Measurements from ENCODE around the gene VPS35L. TPM values are rescaled to one million over a fixed set of nuclear protein-coding genes. Genes with fewer than 3 reads are reported as not detected.

VPS35L gene
- polyA plus RNA-seq, 1 experiment = 67.1 TPM

GRCh38 chr16:19688396-19689024 lies 133.0 kb downstream of the VPS35L start:
- peaks cover 3% of the 10 kb centered on the region; the same call in 1 of the 2 replicates for H3K9me3 ChIP-seq (ENCODE audit: control insufficient read depth, insufficient read depth, low read length)
- H3K27me3 ChIP-seq (ENCODE audit: control insufficient read depth, insufficient read depth, low read length) = no peaks in the 10 kb centered on the region
- no peak overlapping the region for H3K4me3 ChIP-seq (ENCODE audit: low read depth, low read length)
- TF ChIP-seq, protein P1, sequence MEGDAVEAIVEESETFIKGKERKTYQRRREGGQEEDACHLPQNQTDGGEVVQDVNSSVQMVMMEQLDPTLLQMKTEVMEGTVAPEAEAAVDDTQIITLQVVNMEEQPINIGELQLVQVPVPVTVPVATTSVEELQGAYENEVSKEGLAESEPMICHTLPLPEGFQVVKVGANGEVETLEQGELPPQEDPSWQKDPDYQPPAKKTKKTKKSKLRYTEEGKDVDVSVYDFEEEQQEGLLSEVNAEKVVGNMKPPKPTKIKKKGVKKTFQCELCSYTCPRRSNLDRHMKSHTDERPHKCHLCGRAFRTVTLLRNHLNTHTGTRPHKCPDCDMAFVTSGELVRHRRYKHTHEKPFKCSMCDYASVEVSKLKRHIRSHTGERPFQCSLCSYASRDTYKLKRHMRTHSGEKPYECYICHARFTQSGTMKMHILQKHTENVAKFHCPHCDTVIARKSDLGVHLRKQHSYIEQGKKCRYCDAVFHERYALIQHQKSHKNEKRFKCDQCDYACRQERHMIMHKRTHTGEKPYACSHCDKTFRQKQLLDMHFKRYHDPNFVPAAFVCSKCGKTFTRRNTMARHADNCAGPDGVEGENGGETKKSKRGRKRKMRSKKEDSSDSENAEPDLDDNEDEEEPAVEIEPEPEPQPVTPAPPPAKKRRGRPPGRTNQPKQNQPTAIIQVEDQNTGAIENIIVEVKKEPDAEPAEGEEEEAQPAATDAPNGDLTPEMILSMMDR (IDR thresholded peaks at IDR 0.05; ENCODE audit: low read depth, low read length) = no peak
- POLR2A ChIA-PET = no interaction called here
- no peak overlapping the region for H3K27ac ChIP-seq (ENCODE audit: low read depth, low read length)
- CTCF ChIA-PET = interaction anchor here (0.6 kb wide), 1 partner anchor 219 kb away, joined by 3 read pairs; no protein-coding TSS in a partner anchor
- DNase-seq (ENCODE audit: low read depth, low spot score) = no peak

DNA sequence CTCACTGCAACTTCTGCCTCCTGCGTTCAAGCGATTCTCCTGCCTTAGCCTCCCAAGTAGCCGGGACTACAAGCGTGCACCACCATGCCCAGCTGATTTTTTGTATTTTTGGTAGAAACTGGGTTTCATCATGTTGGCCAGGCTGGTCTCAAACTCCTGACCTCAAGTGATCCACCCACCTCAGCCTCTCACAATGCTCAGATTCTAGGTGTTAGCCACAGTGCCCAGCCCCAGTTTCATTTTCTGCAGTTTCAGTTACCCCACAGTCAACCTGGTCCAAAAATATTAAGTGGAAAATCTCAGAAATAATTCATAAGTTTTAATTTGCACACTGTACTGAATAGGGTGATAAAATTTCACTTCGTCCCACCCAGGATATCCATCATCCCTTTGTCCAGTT lies 133.8 kb downstream of the VPS35L start:
- no peak overlapping the region for H3K4me3 ChIP-seq (ENCODE audit: low read depth, low read length)
- CTCF ChIA-PET = interaction anchor here (1.4 kb wide), 1 partner anchor 218 kb away, joined by 4 read pairs; no protein-coding TSS in a partner anchor
- peaks cover 3% of the 10 kb centered on the region; the same call in 1 of the 2 replicates for H3K9me3 ChIP-seq (ENCODE audit: control insufficient read depth, insufficient read depth, low read length)
- TF ChIP-seq, protein P1 (IDR thresholded peaks at IDR 0.05; ENCODE audit: low read depth, low read length) = no peak
- H3K27ac ChIP-seq (ENCODE audit: low read depth, low read length) = no peak overlapping the region
- POLR2A ChIA-PET = no interaction called here
- H3K27me3 ChIP-seq (ENCODE audit: control insufficient read depth, insufficient read depth, low read length) = no peaks in the 10 kb centered on the region
- no peak for DNase-seq (ENCODE audit: low read depth, low spot score)

DNA sequence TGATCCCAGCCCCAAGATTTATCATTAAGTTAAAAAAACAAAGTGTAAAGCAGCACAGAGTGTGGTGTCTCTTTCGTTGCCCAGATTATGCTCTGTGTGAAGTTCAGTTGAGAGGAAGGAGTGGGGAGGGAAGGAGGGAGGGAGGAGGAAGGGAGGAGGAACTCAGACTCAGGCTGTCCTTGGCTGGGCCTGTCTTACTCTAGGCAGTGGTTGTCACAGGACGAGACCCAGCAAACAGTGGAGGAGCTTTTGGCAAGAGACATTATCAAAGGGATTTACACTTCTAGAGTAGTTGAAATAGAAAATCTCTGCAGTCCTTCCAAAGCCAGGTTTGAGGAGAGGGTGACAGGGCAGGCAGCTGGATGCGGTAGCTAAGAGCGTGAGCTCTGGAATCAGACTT lies 134.7 kb downstream of the VPS35L start:
- H3K4me3 ChIP-seq (ENCODE audit: low read depth, low read length) = no peak overlapping the region
- H3K27ac ChIP-seq (ENCODE audit: low read depth, low read length) = no peak overlapping the region
- H3K9me3 ChIP-seq (ENCODE audit: control insufficient read depth, insufficient read depth, low read length) = no peaks in the 10 kb centered on the region; the same call in 1 of the 2 replicates
- CTCF ChIA-PET = interaction anchor here (1.4 kb wide), 1 partner anchor 217 kb away, joined by 4 read pairs; no protein-coding TSS in a partner anchor
- TF ChIP-seq, protein P1 (IDR thresholded peaks at IDR 0.05; ENCODE audit: low read depth, low read length) = no peak
- H3K27me3 ChIP-seq (ENCODE audit: control insufficient read depth, insufficient read depth, low read length) = no peaks in the 10 kb centered on the region
- no peak for DNase-seq (ENCODE audit: low read depth, low spot score)
- POLR2A ChIA-PET = no interaction called here

GRCh38 chr16:19691161-19691711 lies 135.7 kb downstream of the VPS35L start:
- ChIA-PET CTCF (interaction anchor here (1.0 kb wide), 1 partner anchor 107 kb away, joined by 3 read pairs; no protein-coding TSS in a partner anchor), POLR2A (no interaction called here)
- Histone ChIP-seq H3K4me3 (ENCODE audit: low read depth, low read length) (no peak overlapping the region), H3K27me3 (ENCODE audit: control insufficient read depth, insufficient read depth, low read length) (no peaks in the 10 kb centered on the region), H3K9me3 (ENCODE audit: control insufficient read depth, insufficient read depth, low read length) (no peaks in the 10 kb centered on the region; the same call in 1 of the 2 replicates), H3K27ac (ENCODE audit: low read depth, low read length) (no peak overlapping the region)
- no peak for DNase-seq (ENCODE audit: low read depth, low spot score)
- TF ChIP-seq, protein P1 (IDR thresholded peaks at IDR 0.05; ENCODE audit: low read depth, low read length) = no peak

DNA sequence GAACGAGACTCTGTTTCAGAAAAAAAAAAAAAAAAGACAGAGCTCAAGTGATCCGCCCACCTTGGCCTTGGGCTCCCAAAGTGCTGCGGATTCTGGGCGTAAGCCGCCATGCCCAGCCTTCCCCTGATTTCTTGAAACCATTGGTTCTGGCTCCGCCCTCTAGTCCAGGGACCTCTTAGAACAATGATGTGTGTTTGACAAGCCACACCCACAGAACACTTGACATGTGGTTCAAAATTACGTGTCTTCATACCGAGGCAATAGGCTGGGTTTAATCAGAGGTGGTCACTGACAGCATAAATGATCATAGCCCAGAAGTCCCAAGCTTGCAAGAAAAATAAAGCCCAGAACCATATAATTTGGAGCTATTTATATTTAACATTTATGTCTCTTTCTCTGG lies 139.5 kb downstream of the VPS35L start:
- TF ChIP-seq, protein P1 (IDR thresholded peaks at IDR 0.05; ENCODE audit: low read depth, low read length) = no peak
- H3K9me3 ChIP-seq (ENCODE audit: control insufficient read depth, insufficient read depth, low read length) = no peaks in the 10 kb centered on the region; the same call in 1 of the 2 replicates
- ChIA-PET POLR2A (no interaction called here), CTCF (interaction anchor here (0.7 to 3.1 kb wide), 3 partner anchors 111 to 192 kb away, joined by 4 to 9 read pairs (median 5); partner anchors contain the start of gene GPRC5B)
- no peak overlapping the region for H3K4me3 ChIP-seq (ENCODE audit: low read depth, low read length)
- no peak for DNase-seq (ENCODE audit: low read depth, low spot score)
- H3K27me3 ChIP-seq (ENCODE audit: control insufficient read depth, insufficient read depth, low read length) = no peaks in the 10 kb centered on the region
- no peak overlapping the region for H3K27ac ChIP-seq (ENCODE audit: low read depth, low read length)

Measured in AG04450 (cell line).